Central memory CD8-positive, alpha-beta T cell (primary cell): Measurements from ENCODE around the gene DLL1.

ENCODE experiments used
- ATAC-seq: fragments of 150-1000 bp; cut with Tn5 transposase; replicated peaks from 2 replicates; pipeline ENCODE4 v1.10.0; 2022; ENCODE audit warnings: mild to moderate bottlenecking, moderate FRiP score, moderate number of reproducible peaks; ENCODE audit not compliant: poor library complexity, severe bottlenecking; ENCODE audit errors: extremely low read depth
- DNase-seq, 2 donors: peaks; one replicate each; pipeline ENCODE4 v3.0.0; 2021; ENCODE audit warnings: low spot score in 2 of 2
- H3K27ac Mint-ChIP-seq: one replicate; pipeline ENCODE4 v1.8.0; 2022; ENCODE audit warnings: low read depth, mild to moderate bottlenecking, moderate library complexity, mixed read lengths
- H3K27me3 Mint-ChIP-seq: one replicate; pipeline ENCODE4 v1.8.0; 2022; ENCODE audit warnings: mixed read lengths
- H3K36me3 Mint-ChIP-seq: one replicate; pipeline ENCODE4 v1.8.0; 2022; ENCODE audit warnings: mild to moderate bottlenecking, moderate library complexity, mixed read lengths; ENCODE audit not compliant: insufficient read depth
- H3K4me1 Mint-ChIP-seq: one replicate; pipeline ENCODE4 v1.8.0; 2022; ENCODE audit warnings: mixed read lengths
- H3K4me3 Mint-ChIP-seq: one replicate; pipeline ENCODE4 v1.8.0; 2022; ENCODE audit warnings: mild to moderate bottlenecking, moderate library complexity, mixed read lengths
- H3K9me3 Mint-ChIP-seq: one replicate; pipeline ENCODE4 v1.8.0; 2022; ENCODE audit warnings: mixed read lengths

DLL1 gene

GRCh38 chr6:170255426-170256125 is 35.3 kb downstream of the DLL1 start:
- Mint-ChIP-seq H3K4me1 (no peaks in the 10 kb centered on the region), H3K27me3 (peaks cover 50% of the 10 kb centered on the region), H3K36me3 (no peaks in the 10 kb centered on the region), H3K27ac (no peak overlapping the region), H3K9me3 (no peaks in the 10 kb centered on the region), H3K4me3 (no peak overlapping the region)
- ATAC-seq (no peak), DNase-seq (no peak)

- Mint-ChIP-seq H3K4me3 (no peak overlapping the region), H3K4me1 (no peaks in the 10 kb centered on the region)
- no peak for ATAC-seq
Measured at GRCh38 chr6:170254315-170255213, 36.3 kb downstream of the DLL1 start.

GRCh38 chr6:170253910-170254269 is 37.0 kb downstream of the DLL1 start:
- no peaks in the 10 kb centered on the region for H3K4me1 Mint-ChIP-seq
- no peaks in the 10 kb centered on the region for H3K36me3 Mint-ChIP-seq
- no peaks in the 10 kb centered on the region for H3K9me3 Mint-ChIP-seq
- no peak overlapping the region for H3K4me3 Mint-ChIP-seq
- H3K27me3 Mint-ChIP-seq, result peaks cover 47% of the 10 kb centered on the region
- no peak overlapping the region for H3K27ac Mint-ChIP-seq
- no peak for DNase-seq
- ATAC-seq, result no peak

More at GRCh38 chr6:170254315-170255213, 36.3 kb downstream of the DLL1 start:
- no peaks in the 10 kb centered on the region for H3K36me3 Mint-ChIP-seq
- no peak overlapping the region for H3K27ac Mint-ChIP-seq
- no peaks in the 10 kb centered on the region for H3K9me3 Mint-ChIP-seq
- peaks cover 47% of the 10 kb centered on the region for H3K27me3 Mint-ChIP-seq
- DNase-seq, result no peak

GRCh38 chr6:170253226-170253909 is 37.5 kb downstream of the DLL1 start:
- H3K9me3 Mint-ChIP-seq, result no peaks in the 10 kb centered on the region
- no peaks in the 10 kb centered on the region for H3K4me1 Mint-ChIP-seq
- DNase-seq (no peak), ATAC-seq (no peak)
- H3K36me3 Mint-ChIP-seq, result no peaks in the 10 kb centered on the region
- no peak overlapping the region for H3K27ac Mint-ChIP-seq
- peaks cover 51% of the 10 kb centered on the region for H3K27me3 Mint-ChIP-seq
- no peak overlapping the region for H3K4me3 Mint-ChIP-seq

- Mint-ChIP-seq H3K27me3 (peaks cover 58% of the 10 kb centered on the region), H3K9me3 (no peaks in the 10 kb centered on the region), H3K27ac (no peak overlapping the region), H3K4me1 (no peaks in the 10 kb centered on the region), H3K4me3 (no peak overlapping the region), H3K36me3 (no peaks in the 10 kb centered on the region)
- ATAC-seq, result no peak
- no peak for DNase-seq
Measured at GRCh38 chr6:170251776-170252571, 38.9 kb downstream of the DLL1 start.

- no peak for ATAC-seq
Measured at GRCh38 chr6:170250981-170251775, 39.7 kb downstream of the DLL1 start.

GRCh38 chr6:170250455-170250854 is 40.4 kb downstream of the DLL1 start:
- Mint-ChIP-seq H3K9me3 (no peaks in the 10 kb centered on the region), H3K36me3 (no peaks in the 10 kb centered on the region), H3K4me3 (no peak overlapping the region), H3K4me1 (no peaks in the 10 kb centered on the region), H3K27me3 (peaks cover 53% of the 10 kb centered on the region), H3K27ac (no peak overlapping the region)
- no peak for ATAC-seq
- no peak for DNase-seq

More at GRCh38 chr6:170250981-170251775, 39.7 kb downstream of the DLL1 start:
- Mint-ChIP-seq H3K4me3 (no peak overlapping the region), H3K27me3 (peaks cover 55% of the 10 kb centered on the region), H3K4me1 (no peaks in the 10 kb centered on the region), H3K36me3 (no peaks in the 10 kb centered on the region), H3K9me3 (no peaks in the 10 kb centered on the region), H3K27ac (no peak overlapping the region)
- DNase-seq, result no peak

- no peak for DNase-seq
- Mint-ChIP-seq H3K36me3 (peaks cover 2% of the 10 kb centered on the region), H3K4me3 (no peak overlapping the region), H3K27me3 (peaks cover 52% of the 10 kb centered on the region), H3K27ac (no peak overlapping the region), H3K4me1 (no peaks in the 10 kb centered on the region), H3K9me3 (no peaks in the 10 kb centered on the region)
- ATAC-seq, result no peak
Measured at GRCh38 chr6:170249817-170250216, 41.1 kb downstream of the DLL1 start.

GRCh38 chr6:170248861-170249600 is 41.8 kb downstream of the DLL1 start:
- no peak overlapping the region for H3K4me3 Mint-ChIP-seq
- ATAC-seq, result no peak
- no peak for DNase-seq
- no peaks in the 10 kb centered on the region for H3K9me3 Mint-ChIP-seq
- no peaks in the 10 kb centered on the region for H3K4me1 Mint-ChIP-seq
- peaks cover 2% of the 10 kb centered on the region for H3K36me3 Mint-ChIP-seq
- peaks cover 52% of the 10 kb centered on the region for H3K27me3 Mint-ChIP-seq
- no peak overlapping the region for H3K27ac Mint-ChIP-seq

- no peaks in the 10 kb centered on the region for H3K9me3 Mint-ChIP-seq
- no peak overlapping the region for H3K4me3 Mint-ChIP-seq
- peaks cover 54% of the 10 kb centered on the region for H3K27me3 Mint-ChIP-seq
- no peak overlapping the region for H3K27ac Mint-ChIP-seq
- no peak for DNase-seq
- no peaks in the 10 kb centered on the region for H3K4me1 Mint-ChIP-seq
- peaks cover 2% of the 10 kb centered on the region for H3K36me3 Mint-ChIP-seq
- no peak for ATAC-seq
Measured at GRCh38 chr6:170248111-170248805, 42.6 kb downstream of the DLL1 start.
